GM11168 (cell line): ENCODE measurements around the gene SLC9A9.

Source experiments
- in situ Hi-C: fragments of 300-500 bp; cut with MboI; formaldehyde crosslinking; loops from one replicate; pipeline ENCODE4 v1.12.0; 2022; ENCODE audit warnings: low sequenced_read_pairs; ENCODE audit not compliant: unreplicated experiment

Gene SLC9A9

DNA sequence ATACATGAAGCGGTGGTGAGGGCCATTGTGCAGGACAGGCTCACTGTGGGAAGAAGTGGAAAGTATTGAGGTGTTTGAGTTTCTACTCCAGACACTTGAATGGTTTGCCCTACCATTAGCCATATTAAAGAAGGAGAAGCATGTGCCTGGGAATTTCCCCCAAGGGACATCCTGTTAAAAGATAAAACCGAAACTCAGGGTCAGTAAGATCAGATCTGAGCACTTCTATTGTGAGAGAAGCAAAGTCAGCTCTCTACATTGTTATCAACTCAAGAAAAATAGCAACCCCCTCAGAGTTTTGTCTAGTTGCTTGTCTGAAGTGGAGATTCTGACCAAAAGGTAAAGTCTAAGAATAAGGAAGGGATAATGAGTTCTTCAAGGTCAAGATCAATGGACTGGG is 458.9 kb downstream of the SLC9A9 start:
- in situ Hi-C loops = no loop called here

DNA sequence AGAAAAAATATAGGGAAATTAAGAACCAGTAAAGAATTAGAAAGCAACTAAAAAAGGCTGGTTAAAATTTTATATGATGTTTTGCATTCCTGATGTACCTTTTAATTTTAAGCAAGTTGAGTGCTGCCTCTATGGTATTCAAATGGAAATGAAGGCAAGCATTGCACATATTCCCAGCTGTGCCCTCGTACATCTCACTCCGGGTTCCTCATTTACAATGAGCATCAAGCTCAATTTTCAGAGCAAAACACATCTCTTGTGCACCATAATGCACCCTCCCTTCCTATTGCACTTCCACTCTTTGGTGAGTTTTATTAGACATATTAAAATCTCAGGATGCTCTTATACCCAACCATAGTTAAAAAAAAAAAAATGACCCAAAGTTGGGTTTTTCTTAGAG is 460.8 kb downstream of the SLC9A9 start:
- in situ Hi-C loops = no loop called here

DNA sequence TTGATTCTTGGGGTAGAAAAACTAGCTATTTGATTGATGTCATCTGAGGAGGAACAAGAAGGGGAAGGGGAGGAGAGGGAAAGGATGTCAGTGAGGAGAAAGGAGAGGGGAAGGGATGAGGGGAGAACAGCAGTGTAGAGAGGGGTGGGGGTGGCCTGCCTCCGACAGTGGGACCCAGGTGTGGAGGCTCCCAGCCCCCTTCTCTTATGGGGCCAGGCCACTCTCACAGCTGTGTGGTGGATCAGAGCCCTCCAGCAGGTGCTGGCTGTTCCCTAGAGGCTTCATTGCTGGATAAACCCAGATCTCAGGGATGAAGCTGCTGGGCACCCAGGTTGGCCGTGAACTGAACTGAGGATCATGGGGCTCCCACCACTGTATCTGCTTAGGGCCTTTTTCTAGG is 464.2 kb downstream of the SLC9A9 start:
- in situ Hi-C loops = no loop called here

DNA sequence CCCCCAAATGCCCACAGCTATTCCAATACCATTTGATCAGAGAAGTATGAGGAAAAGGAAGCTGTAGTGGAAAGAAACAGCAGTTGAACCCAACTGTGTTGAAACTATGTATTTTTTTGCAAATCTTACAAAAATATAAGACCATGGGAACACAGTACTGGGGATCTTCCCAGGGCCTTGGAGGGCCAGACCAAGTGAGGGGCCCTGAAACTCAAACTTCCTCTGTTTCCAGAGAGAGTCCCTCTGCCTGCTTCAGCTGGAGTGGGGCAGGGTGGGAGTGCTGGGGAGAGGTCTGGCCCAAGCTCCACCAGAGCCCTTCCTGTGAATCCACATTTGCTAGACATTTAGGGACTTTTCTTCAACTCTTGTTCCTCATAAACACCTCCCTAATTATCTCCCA is 464.8 kb downstream of the SLC9A9 start:
- in situ Hi-C loops = no loop called here

DNA sequence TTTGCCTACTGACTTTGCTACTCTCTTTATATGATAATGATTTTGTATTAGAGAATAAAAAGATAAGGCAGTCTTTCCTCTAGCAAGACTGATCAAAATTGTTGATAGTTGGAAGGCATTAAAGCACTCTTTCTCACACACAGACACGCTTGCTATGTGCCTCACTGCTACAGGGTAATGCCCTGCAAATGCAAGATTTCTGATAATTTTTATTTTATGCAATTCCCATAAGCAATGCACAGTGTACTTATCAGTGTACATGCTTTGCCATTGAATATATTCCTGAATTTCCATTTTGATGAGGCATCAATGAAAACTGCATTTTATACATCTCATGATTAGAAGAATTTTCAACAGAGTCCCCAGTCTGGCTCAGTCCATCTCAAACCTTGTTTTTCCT is 465.5 kb downstream of the SLC9A9 start:
- in situ Hi-C loops = no loop called here

DNA sequence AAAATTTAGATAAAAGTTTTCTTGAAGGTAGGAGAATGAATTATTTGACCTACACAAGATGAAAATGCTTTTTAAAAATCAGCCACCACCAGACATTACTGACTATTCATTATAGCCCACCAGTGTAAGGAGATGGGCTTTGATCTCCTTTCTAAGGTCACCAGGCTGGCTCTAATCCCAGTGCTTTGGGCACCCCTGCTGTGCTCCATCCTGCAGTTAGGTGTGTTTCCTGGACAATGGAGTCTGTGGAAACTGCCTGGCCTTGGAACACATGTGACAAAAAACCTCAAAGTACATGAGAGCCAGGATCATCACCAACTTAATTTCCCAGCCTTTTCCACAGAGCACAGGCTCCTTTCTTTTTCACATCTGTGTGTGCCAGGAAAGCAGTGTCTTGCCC is 467.8 kb downstream of the SLC9A9 start:
- in situ Hi-C loops = no loop called here

DNA sequence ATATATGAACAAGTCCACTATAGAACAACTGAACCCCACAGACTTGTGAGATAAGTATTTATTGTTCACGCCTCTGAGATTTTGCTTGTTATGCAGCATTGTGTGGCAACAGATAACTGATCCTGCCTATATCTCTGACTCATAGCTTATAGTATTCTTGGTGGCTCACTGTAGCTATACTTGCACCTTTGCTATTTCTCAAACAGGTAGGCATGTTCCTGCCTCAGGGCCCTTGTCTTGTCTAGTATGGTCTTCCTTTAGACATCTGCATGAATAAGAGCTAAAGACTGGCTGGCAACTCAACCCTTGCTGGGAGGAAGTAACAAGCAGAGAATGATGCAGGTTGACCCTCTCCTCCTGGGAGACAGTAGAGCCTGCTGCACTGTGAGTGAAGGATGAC is 472.6 kb downstream of the SLC9A9 start:
- in situ Hi-C loops = no loop called here

DNA sequence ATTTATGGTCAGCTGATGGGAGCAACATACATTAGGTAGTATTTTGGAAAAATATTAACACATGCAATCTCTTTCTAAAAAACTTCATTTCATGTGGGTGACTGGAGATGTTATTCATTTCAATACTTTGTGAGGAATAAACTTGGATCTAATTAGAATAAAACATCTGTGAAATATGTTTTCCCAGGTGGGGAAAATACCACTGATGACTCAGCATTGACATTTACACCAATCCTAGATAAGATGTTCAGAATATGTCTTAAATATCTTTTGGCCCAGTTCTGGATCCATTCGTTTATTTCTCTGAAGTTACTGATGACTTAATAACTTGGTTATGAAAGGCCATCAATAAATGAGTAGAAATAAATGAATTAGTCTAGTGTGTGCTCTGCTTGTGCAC is 481.1 kb downstream of the SLC9A9 start:
- in situ Hi-C loops = no loop called here

DNA sequence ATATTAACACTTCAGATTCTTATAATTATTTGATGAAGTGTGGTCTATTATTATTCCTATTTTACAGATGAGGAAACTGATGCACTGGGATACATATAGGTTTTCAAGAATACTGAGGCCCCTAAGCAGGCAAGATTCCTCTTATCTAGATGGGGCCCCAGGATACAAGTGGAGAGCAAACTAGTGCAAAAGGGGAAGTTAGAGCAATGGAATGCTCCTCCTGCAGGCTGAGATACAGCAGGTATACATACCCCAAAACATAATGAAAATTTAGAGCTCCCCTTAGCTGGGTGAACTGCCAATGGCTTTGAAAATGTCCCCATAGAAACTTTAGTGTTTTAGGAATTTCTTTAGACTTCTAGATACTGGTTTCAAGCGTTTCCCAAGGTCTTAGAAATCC is 481.6 kb downstream of the SLC9A9 start:
- in situ Hi-C loops = no loop called here

DNA sequence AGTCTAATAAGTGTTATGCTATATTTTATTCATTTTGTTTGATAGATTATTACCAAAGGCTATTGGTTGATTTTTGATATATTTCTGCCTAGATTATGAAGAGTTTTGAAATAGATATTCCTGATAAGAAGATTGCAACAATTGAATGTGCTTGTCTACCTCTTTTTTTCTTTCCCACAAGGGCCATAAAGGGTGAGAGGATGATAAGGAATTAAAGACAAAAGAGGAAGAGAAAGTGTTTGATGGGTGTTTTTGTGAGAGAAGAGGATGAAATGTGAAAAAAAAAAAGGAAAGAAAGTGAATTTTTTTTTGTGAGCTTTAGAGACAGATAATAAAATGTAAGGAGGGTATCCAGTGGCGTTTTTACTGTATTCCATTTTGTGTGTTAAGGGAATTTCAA is 484.3 kb downstream of the SLC9A9 start:
- in situ Hi-C loops = no loop called here

DNA sequence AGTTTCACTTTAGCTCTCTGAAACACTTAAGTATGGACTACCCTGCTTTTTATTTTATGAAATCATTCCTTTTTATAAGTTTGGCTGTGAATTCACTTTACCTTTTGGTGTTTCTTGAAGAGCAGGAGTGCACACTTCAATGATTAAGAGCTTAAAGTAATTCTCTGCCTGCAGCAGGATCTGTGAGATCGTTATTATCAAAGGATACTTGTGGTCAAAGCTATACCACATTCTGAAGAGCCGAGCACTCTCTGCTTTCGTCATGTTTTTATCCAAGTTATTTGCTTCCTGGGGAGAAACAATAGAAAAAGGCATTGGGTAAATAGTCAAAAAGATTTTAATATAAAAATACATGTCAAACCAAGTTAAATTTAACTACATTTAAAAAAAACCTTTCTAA is 485.0 kb downstream of the SLC9A9 start:
- in situ Hi-C loops = no loop called here

DNA sequence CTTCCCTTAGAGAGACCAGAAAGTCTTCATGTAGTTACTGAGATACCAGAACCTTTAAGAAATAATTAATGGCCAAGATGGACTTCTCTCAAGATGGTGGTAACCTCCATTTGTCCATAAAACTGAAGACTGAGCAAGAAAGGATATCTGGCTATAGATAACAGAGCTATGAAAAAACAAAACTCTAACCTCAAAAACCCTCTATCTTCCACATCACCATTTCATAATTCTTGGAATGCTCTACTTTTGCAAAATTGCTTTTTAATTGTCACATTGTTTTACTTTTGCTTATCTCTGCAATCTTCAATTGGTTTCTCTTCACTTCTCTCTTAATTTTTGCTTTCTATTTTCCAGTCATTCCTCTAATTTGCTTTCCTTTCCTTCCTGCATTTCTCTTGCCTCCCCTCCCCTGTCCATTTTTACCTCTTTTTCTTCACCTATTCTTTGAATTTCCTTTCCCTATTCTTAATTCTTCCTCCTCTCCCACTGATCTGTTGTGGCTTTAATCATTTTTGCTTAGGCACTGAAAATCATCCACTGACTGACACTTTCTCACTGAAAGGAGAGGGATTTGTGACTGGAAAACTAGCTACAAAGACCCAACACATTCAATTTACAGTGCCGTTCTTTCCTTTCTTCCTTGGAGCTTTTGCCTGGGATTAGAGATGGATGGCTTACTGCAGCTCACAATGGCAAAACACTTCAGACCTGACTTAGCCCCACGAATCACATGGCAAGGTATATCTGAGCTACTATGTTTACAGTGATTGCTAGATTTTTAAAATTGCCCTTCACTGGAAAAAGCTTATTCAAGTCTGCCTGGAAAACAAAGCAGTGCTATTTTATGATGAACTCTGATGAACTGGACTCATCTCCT is 485.9 kb downstream of the SLC9A9 start:
- in situ Hi-C loops = no loop called here

DNA sequence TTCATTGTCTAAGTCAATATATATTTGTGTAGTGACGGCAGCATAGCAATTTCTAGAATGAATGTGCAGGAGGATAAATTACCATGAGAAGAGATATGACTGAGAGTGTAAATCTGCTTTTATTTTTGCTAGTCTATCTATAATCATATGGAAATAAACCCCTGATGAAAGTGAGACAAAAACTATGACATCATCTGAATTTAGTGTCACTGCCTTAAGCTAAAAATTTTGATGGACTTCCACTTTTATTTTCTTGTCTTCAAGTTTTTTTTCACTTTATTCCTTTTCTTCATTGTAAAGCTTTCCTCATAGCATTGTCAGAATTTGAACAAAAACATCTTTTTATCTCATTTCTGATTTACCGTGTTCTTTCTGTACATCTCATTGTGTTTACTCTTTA is 486.7 kb downstream of the SLC9A9 start:
- in situ Hi-C loops = no loop called here

DNA sequence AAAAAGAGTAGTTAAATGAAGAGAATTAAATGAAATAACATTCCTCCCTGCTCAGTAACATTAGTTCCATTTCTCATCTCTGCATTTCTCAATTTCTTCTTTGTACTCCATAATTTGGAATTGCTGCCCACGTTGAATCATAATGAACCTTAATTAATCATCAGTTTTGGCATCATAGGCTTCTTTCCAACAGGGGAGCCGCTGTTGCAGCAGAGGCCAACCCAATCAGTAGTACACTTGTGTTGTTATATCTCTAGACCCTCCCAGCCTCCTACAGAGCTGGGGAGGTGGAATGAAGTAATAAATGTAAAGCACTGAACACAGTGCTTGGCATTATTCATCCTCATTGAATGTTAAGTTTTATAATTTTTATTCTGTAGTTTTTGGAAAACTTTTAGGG is 488.0 kb downstream of the SLC9A9 start:
- in situ Hi-C loops = no loop called here

DNA sequence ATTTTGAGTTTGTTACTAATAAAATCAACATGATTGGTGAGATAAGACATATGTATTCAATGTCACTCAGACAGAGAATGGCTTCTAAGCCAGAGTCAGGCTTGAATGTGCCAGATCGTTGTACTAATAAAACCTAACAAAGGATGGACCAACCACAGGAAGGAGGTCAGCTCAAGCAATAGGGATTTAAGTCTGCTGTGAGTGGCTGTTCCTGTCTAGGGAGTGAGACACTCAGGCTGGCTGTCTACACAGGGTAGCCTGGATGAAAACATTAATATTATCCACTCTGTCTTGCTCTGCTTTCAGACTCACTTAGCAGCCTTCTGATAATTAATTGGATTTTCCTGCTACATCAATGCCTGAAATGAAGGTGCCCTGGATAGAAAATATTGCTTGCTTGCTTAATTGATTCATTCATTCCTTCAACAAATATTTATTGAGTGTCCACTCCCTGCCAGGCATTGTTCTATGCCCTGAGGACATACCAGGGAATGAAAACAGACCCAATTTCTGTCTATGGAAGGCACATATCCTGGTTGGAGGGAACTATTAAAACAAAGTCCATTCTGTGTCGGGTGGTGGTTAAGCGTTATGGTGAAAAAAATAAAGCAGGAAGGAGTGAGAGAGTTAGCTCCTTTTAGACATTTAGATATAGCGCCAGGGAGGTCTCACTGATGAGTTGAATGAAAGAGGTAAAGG is 489.3 kb downstream of the SLC9A9 start:
- in situ Hi-C loops = no loop called here

DNA sequence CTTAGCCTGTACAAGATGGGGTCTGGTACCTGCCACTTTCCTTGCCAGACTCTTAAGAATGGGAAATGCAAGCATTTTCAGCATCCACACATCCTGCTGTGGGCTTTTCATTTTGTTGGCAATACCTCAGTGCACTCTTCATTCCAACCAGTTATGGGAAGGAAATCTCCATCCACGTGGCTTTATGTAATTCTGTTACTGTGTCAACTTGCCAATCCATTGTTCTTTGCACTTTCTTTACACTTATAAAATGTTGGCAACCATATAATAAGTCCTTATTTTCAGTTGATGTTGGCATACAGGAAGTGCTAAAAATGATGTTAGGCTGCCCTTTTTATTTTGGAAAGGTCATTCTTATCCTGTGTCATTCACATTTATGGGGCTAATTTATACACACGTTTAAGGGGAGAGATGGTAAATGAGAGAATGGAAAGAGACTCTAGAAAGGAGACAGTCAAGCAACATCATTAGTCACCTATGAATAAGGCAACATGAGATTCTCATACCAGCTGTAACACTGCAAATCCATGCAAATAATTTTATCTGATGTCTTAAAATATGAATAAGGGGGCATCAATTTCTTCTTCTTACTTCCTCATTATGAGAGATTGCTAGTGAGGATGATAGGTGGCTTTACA is 490.0 kb downstream of the SLC9A9 start:
- in situ Hi-C loops = no loop called here

DNA sequence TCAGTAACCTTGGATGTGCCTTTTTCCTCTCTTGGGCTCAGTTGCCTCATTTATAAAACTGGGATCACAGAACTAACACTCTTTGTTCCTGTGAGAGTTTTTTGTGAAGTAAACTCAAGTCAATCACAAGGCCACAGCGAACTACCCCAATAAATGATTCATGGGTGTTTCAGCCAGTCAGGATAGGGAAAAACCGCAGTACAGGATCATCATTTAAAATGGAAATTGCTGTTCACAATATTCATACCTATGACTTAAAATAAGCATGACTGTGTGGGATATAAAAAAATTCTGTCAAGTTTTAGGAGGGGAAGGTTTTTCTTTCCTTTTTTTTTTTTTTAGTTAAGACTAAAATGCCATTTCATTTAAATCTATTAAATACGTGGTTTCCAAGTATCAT is 490.6 kb downstream of the SLC9A9 start:
- in situ Hi-C loops = no loop called here

DNA sequence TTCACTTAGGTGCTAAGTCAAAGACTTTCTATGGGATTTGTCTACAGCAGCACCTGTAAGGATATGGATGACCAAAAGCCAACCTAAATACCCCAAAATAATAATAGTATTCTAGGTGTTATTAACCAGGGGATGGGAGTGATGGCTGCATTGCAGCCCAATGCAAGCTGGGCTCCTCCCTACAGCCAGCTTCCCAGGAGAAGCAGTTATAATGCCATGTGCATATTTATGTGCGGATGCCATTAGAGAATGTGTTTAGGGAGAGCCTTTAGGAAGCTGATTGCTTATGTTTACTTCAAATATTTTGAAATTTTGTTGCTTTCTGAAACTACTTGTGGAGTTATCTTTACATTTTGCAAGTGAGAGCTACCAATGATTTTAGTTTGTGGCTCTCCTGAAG is 491.4 kb downstream of the SLC9A9 start:
- in situ Hi-C loops = no loop called here

DNA sequence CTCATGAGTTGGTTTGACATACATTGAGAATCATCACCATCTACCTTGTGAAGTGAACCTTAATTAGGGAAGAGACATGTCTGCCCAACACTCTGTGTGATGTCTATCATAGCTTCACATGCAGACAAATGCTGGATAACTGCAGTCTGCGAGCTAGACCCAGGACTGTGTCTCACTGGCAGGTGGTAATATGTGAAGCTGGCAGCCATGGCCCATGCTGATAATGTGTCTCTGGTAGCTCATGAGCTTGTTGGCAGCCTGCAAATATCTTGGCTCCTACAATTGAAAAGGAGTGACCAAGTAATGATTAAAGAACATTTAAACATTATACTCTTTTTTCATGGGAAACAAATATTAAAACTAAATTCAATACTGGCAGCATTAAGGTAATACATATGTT is 493.9 kb downstream of the SLC9A9 start:
- in situ Hi-C loops = no loop called here

DNA sequence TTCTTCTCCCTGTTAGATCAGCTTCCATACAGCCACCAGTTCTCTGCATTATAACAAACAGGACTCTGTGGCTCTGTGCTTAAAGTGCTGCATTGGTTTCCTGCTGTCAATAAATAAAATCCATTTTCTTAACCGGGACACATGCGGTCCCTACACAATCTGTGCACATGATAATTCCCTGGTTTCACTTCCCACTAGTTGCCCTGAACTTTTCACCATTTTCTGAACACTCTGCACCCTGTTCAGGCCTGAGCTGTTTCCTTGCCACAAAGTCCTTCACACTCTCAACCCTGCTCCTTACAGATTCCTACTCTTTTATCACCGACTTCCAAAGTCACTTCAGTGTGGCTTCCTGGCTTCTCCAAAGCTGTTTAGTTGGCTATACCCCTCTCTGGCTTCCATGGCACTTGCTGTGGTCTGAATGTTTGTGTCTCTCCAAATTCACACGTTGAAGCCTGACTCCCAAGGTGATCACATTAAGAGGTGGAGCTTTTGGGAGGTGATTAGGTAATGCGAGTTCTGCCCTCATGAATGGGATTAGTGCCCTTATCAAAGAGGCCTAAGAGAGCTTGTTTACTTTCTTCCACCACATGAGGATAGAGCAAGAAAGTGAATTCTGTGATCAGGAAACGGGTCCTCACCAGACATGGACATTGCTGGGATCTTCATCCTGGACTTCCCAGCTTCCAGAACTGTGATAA is 495.3 kb downstream of the SLC9A9 start:
- in situ Hi-C loops = no loop called here
